GM06990 (cell line): ENCODE measurements around the gene RTF2.
A peak's percentile ranks its signal among the peaks of the same experiment; 100 is the strongest.
"Not testable (repeated sequence)": the region's sequence is repeated elsewhere in the genome, so short reads cannot be mapped to it uniquely, and the experiment has no call there.

Source experiments
- DNase-seq: peaks from one replicate; pipeline ENCODE4 v3.0.0-alpha.2; 2011; ENCODE audit not compliant: insufficient read length; ENCODE audit errors: extremely low read depth
- H3K27me3 ChIP-seq: replicated peaks from 2 replicates; pipeline ENCODE4 v1.6.0; 2011; ENCODE audit warnings: low read length; ENCODE audit not compliant: control insufficient read depth, insufficient read depth
- H3K36me3 ChIP-seq: 2 replicates; pipeline ENCODE4 v1.5.1; 2011; ENCODE audit warnings: low read length; ENCODE audit not compliant: control insufficient read depth, insufficient read depth
- H3K4me3 ChIP-seq: replicated peaks from 2 replicates; pipeline ENCODE4 v1.5.1; 2011; ENCODE audit warnings: low read depth, mild to moderate bottlenecking, control low read depth, low read length
- TF ChIP-seq, protein P1 (sequence below): IDR thresholded peaks from 2 replicates; pipeline ENCODE4 v1.5.1; 2011; ENCODE audit warnings: low read length, control low read depth, mild to moderate bottlenecking, inconsistent platforms; ENCODE audit not compliant: insufficient read depth, poor library complexity, severe bottlenecking

RTF2 gene

DNA sequence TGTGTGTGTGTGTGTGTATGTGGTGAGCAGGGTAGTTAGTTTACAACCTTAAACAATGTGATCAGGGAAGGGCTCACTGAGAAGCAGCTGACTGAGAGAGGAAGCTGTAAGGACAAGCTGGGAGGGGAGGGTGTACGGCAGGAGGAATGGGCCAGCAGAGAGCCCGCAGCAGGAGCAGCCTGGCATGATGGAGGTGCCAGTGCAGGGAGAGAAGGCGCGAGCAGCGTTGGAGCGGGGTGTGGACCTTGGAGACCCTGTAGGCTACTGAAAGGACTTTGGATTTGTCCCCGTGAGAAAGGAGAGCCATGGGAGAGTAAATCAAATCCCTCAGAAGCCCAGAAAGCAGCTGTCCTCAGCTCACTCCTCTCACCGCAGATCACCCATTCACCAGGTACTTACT, 83.1 kb downstream of the RTF2 start:
- Histone ChIP-seq H3K27me3 (no peaks in the 10 kb centered on the region; the same call in 1 of the 2 replicates), H3K4me3 (no peak overlapping the region), H3K36me3 (no peaks in the 10 kb centered on the region)
- no peak for DNase-seq
- TF ChIP-seq, protein P1, sequence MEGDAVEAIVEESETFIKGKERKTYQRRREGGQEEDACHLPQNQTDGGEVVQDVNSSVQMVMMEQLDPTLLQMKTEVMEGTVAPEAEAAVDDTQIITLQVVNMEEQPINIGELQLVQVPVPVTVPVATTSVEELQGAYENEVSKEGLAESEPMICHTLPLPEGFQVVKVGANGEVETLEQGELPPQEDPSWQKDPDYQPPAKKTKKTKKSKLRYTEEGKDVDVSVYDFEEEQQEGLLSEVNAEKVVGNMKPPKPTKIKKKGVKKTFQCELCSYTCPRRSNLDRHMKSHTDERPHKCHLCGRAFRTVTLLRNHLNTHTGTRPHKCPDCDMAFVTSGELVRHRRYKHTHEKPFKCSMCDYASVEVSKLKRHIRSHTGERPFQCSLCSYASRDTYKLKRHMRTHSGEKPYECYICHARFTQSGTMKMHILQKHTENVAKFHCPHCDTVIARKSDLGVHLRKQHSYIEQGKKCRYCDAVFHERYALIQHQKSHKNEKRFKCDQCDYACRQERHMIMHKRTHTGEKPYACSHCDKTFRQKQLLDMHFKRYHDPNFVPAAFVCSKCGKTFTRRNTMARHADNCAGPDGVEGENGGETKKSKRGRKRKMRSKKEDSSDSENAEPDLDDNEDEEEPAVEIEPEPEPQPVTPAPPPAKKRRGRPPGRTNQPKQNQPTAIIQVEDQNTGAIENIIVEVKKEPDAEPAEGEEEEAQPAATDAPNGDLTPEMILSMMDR, result no peak

DNA sequence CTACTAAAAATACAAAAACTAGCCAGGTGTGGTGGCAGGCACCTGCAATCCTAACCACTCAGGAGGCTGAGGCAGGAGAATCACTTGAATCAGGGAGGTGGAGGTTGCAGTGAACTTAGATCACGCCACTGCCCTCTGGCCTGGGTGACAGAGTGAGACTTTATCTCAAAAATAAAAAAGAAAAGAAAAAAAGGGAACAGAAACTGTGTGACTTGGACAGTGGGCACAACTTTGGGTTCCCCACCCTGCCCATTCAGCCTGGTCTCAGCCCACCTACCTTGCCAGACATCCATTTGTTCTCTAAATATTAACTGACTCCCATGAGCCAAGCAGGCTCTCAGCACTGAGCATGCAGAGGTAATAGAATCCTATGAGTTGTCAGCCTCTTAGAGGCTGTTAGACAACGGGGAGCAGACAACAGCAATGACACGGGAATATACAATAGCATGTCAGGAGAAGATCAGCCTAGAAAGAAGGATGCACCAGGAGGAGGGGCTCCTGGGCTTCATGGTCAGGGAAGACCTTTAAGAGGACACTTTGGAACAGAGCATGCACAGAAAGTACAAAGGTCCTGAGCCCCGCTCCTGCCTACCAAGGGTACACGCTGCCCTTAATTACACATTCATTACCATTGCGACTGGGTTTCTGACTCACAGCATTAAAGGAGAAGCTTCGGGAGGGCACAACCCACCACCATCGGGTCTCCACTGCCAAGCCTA, 84.6 kb downstream of the RTF2 start:
- Histone ChIP-seq H3K27me3 (no peaks in the 10 kb centered on the region; the same call in 1 of the 2 replicates), H3K36me3 (no peaks in the 10 kb centered on the region)
- TF ChIP-seq, protein P1, result no peak

DNA sequence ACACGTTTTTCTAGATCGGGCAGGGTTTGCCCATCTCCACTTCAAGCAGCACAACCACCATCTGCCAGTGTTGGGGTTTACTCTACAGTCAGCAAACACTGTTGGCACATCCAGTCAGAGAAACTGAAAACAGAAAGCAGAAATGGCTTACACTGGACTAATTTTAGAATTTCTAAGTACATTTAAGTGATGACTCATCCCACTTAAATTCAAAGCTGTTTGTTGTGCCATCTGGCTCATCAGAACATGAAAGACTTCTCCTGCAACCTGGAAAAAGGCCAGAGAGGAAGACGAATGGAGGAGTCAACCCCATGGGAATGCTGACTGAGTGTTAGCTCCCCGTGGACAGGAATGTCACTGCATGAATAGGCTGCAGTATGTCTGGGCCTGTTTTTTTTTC, 86.4 kb downstream of the RTF2 start:
- Histone ChIP-seq H3K36me3 (no peaks in the 10 kb centered on the region), H3K27me3 (no peaks in the 10 kb centered on the region; the same call in 1 of the 2 replicates), H3K4me3 (no peak overlapping the region)
- TF ChIP-seq, protein P1, result no peak
- peak; percentile 49 for DNase-seq

More for the DNA sequence above, 84.6 kb downstream of the RTF2 start:
- no peak overlapping the region for H3K4me3 ChIP-seq
- DNase-seq, result no peak

DNA sequence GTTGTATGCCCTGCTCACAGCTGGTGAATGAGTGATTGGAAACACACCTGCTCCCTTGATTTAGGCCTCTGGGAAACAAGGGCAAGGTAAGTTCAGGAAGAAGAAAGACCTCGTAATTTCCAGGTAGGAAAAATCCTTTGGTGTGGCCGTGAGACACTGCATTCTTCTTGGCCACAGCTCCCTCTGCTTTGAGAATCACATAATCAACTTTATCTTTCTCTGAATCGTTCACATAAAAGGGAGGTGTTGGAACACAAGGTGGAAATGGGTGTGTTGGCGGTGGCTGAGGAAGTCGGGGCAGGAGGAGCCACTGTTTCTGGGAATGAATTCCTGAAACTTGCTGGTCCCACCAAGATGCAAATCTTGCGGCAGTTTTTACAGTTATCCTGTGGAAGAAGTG, 90.5 kb downstream of the RTF2 start:
- TF ChIP-seq, protein P1, result no peak
- no peak for DNase-seq
- H3K4me3 ChIP-seq, result no peak overlapping the region
- H3K36me3 ChIP-seq, result no peaks in the 10 kb centered on the region
- no peaks in the 10 kb centered on the region for H3K27me3 ChIP-seq

DNA sequence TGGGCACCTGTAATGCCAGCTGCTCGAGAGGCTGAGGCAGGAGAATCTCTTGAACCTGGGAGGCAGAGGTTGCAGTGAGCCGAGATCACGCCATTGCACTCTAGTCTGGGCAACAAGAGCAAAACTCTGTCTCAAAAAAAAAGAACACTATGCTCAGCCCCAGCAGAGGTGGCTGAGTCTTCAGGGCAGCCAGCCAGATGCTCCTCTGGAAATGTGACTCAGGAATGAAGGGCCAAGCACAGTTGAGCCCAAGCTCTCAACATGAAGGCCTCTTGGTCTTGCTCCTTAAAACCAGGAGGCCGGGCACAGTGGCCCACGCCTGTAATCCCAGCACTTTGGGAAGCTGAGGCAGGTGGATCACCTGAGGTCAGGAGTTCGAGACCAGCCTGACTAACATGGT, 96.1 kb downstream of the RTF2 start:
- not testable (repeated sequence) for H3K27me3 ChIP-seq, DNase-seq, H3K4me3 ChIP-seq, H3K36me3 ChIP-seq

DNA sequence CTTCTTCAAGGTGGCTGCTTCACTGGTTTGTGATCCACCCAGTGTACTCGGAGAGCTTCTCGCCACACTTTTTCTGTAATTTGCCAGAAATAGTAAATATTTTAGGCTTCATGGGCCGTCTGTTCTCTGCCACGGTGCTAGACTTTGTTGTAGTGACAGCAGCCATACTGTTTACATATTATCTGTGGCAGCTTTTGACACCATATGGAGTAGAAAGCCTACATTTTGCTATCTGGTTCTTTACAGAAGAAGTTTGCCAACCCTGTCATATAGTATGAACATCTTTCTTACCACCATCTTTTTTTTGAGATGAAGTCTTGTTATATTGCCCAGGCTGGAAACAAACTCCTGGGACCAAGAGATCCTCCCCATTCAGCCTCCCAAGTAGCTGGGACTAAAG, 97.1 kb downstream of the RTF2 start:
- H3K27me3 ChIP-seq, result no peaks in the 10 kb centered on the region
- no peak for DNase-seq
- H3K4me3 ChIP-seq, result no peak overlapping the region
- TF ChIP-seq, protein P1, result no peak
- H3K36me3 ChIP-seq, result no peaks in the 10 kb centered on the region
